Metanephros (tissue), 1 donor: Measurements from ENCODE around the gene CA10. TPM values are rescaled to one million over a fixed set of nuclear protein-coding genes. Genes with fewer than 3 reads are reported as not detected.

Experiments
- total RNA-seq: library from RNA; depleted of rRNA; stranded (reverse); fragments of >200 nt; gene quantifications from one replicate; pipeline ENCODE4 v1.2.3, GENCODE V29; 2014

Gene CA10
- total RNA-seq = 6.1 TPM

DNA sequence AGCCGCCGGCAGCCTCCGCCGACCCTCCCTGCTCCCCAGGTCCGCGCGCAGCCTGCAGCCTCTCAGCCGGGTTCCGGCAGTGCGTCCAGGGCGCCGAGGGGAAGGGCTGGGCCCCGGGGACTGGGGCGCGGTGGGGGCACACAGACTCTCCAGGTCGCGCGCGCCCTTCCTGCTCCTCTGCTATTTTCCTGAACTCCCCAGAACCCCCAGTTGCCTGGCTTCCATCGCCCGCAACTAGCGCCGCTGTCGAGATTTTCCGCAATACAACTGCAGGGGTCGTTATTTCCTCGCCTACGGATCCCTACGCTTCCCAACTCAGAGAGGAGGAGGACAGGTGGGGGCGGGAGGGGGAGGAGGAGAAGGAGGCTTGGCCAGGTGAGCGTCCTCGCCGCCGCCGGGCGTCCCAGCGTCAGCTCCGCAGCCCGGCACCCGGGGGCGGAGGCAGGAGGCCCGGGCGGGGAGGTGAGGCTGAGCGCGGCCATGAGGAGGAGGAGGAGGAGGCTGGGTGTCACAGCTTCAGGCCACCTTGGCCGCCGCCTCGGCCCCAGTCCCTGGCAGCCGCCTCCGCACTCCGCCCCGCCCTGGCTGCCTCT lies at the start of gene CA10:
Gene CA10 (minus strand): TSS at position 265 of the 593 bp plus-strand sequence.

